B cell (primary cell): ENCODE measurements around the gene SYCE3. TPM values are rescaled to one million over a fixed set of nuclear protein-coding genes. Genes with fewer than 3 reads are reported as not detected.

Experiments used
- ATAC-seq: fragments of 200-7000 bp; cut with Tn5 transposase; one replicate; pipeline ENCODE4 v1.10.0; 2021; ENCODE audit warnings: low read depth, mild to moderate bottlenecking, moderate number of reproducible peaks, moderate library complexity
- CTCF ChIA-PET: fragments of 350-600 bp; sonication (Branson Sonifier 250); formaldehyde crosslinking; loops from one replicate; lab custom pipeline; 2021; ENCODE audit warnings: antibody characterized with exemption, inconsistent platforms; lab: Charles Lee
- POLR2A ChIA-PET: fragments of 350-600 bp; sonication (Branson Sonifier 250); formaldehyde crosslinking; loops from one replicate; lab custom pipeline; 2021; ENCODE audit warnings: antibody characterized with exemption; lab: Charles Lee
- DNase-seq: peaks from one replicate; pipeline ENCODE4 v3.0.0; 2013
- H2AFZ ChIP-seq: 2 replicates; pipeline ENCODE4 v1.6.1; 2012; ENCODE audit warnings: mild to moderate bottlenecking, low read depth, low read length; ENCODE audit not compliant: insufficient read depth, poor library complexity, severe bottlenecking
- H3K27ac ChIP-seq, 2 donors: 1 replicate in 1 of 2; 2 replicates in 1 of 2; pipeline ENCODE4 v1.5.1; 2012 to 2013; ENCODE audit warnings: low read length in 2 of 2, mild to moderate bottlenecking in 2 of 2, moderate library complexity in 1 of 2
- H3K27me3 ChIP-seq, 4 experiments: fragments of 200-600 bp in 1 of 4; sonication (generic) in 1 of 4; replicated peaks in 1 of 4; 1 replicate in 2 of 4; 2 replicates in 2 of 4; pipeline versions ENCODE4 v1.6.1 to v1.7.0; 2013 to 2016; ENCODE audit warnings: low read length in 3 of 4, mild to moderate bottlenecking in 2 of 4, mixed read lengths in 1 of 4, moderate library complexity in 1 of 4; ENCODE audit not compliant: insufficient read depth in 4 of 4, control insufficient read depth in 3 of 4; ENCODE audit errors: control extremely low read depth in 1 of 4
- H3K36me3 ChIP-seq, 2 experiments: replicated peaks in 1 of 2; 1 replicate in 1 of 2; 2 replicates in 1 of 2; pipeline versions ENCODE4 v1.6.1 to v1.7.1; 2013; ENCODE audit warnings: low read length in 1 of 2; ENCODE audit not compliant: insufficient read depth in 2 of 2, control insufficient read depth in 1 of 2; ENCODE audit errors: control extremely low read depth in 1 of 2, extremely low read depth in 1 of 2
- H3K4me1 ChIP-seq, 2 donors: fragments of 200-600 bp in 1 of 2; sonication (generic) in 1 of 2; 1 replicate in 1 of 2; 2 replicates in 1 of 2; pipeline versions ENCODE4 v1.5.1 to v1.6.1; 2013 to 2017; ENCODE audit warnings: low read length in 2 of 2; ENCODE audit not compliant: control insufficient read depth in 2 of 2, insufficient read depth in 2 of 2
- H3K4me2 ChIP-seq: replicated peaks from 2 replicates; pipeline ENCODE3; 2012; ENCODE audit warnings: mild to moderate bottlenecking, low read depth, low read length; ENCODE audit not compliant: poor library complexity, severe bottlenecking
- H3K4me3 ChIP-seq, 5 experiments: fragments of 200-600 bp in 1 of 5; sonication (generic) in 1 of 5; 1 replicate in 3 of 5; 2 replicates in 2 of 5; pipeline versions ENCODE4 v1.5.1 to v1.7.0; 2011 to 2016; ENCODE audit warnings: low read length in 4 of 5, mild to moderate bottlenecking in 4 of 5, low read depth in 2 of 5, control low read depth in 1 of 5, moderate library complexity in 1 of 5; ENCODE audit not compliant: insufficient read depth in 1 of 5; ENCODE audit errors: control extremely low read depth in 1 of 5, extremely low read depth in 1 of 5
- H3K79me2 ChIP-seq: fragments of 200-600 bp; sonication (generic); one replicate; pipeline ENCODE4 v1.6.0; 2016; ENCODE audit warnings: low read length; ENCODE audit not compliant: control insufficient read depth, insufficient read depth
- H3K9ac ChIP-seq: fragments of 200-600 bp; sonication (generic); 2 replicates; pipeline ENCODE4 v1.6.1; 2017; ENCODE audit warnings: mild to moderate bottlenecking, low read length, moderate library complexity
- H3K9me3 ChIP-seq, 3 donors: one replicate each; pipeline versions ENCODE4 v1.6.1 to v1.7.1; 2013; ENCODE audit warnings: low read length in 2 of 3; ENCODE audit not compliant: control insufficient read depth in 2 of 3, insufficient read depth in 1 of 3; ENCODE audit errors: control extremely low read depth in 1 of 3
- H4K20me1 ChIP-seq: 2 replicates; pipeline ENCODE4 v1.6.0; 2012; ENCODE audit warnings: mild to moderate bottlenecking, low read length; ENCODE audit not compliant: insufficient read depth, control insufficient read depth, poor library complexity, severe bottlenecking
- H3K27ac Mint-ChIP-seq: one replicate; pipeline ENCODE4 v1.8.0; 2021; ENCODE audit warnings: mixed read lengths
- H3K27me3 Mint-ChIP-seq: one replicate; pipeline ENCODE4 v1.8.0; 2021; ENCODE audit warnings: mixed read lengths
- H3K4me1 Mint-ChIP-seq: one replicate; pipeline ENCODE4 v1.8.0; 2021; ENCODE audit warnings: mixed read lengths
- H3K4me3 Mint-ChIP-seq: one replicate; pipeline ENCODE4 v1.8.0; 2021; ENCODE audit warnings: mixed read lengths
- H3K9me3 Mint-ChIP-seq: one replicate; pipeline ENCODE4 v1.8.0; 2022; ENCODE audit warnings: mixed read lengths; ENCODE audit not compliant: insufficient read depth
- EZH2 ChIP-seq: IDR thresholded peaks from 2 replicates; pipeline ENCODE4 v1.6.1; 2012; ENCODE audit warnings: borderline replicate concordance, low read depth, mild to moderate bottlenecking, moderate library complexity, low read length; ENCODE audit not compliant: insufficient read depth, poor library complexity, severe bottlenecking
- WGBS: methylation state at CpG from one replicate; pipeline ENCODE4 v1.1.5; 2013; ENCODE audit warnings: missing lambda C conversion rate; ENCODE audit not compliant: insufficient coverage; 5-methylcytosine and 5-hydroxymethylcytosine counted together
- intact Hi-C: fragments of 100-400 bp; cut with micrococcal nuclease; formaldehyde crosslinking; loops from one replicate; pipeline ENCODE4 v1.10.0; 2022
- polyA plus RNA-seq: library from polyadenylated mRNA; depleted of rRNA; stranded (reverse); fragments of >200 nt; gene quantifications from 2 replicates; pipeline ENCODE4 v1.2.3, GENCODE V29; 2012
- total RNA-seq, 2 donors: library from RNA; stranded (reverse); fragments of 120-200 nt in 1 of 2; gene quantifications; 1 replicate in 1 of 2; 2 replicates in 1 of 2; pipeline versions ENCODE4 v1.2.3 to v1.2.4, GENCODE V29; 2013 to 2022
- TF ChIP-seq, protein P1 (sequence below): fragments of 200-600 bp; IDR thresholded peaks from one replicate; pipeline ENCODE4 v1.8.0; 2022; ENCODE audit warnings: antibody characterized with exemption, mild to moderate bottlenecking

Gene SYCE3
- total and polyA plus RNA-seq, 2 donors (not counting 1 experiment from before 2014, with no cell fraction given): not detected

DNA sequence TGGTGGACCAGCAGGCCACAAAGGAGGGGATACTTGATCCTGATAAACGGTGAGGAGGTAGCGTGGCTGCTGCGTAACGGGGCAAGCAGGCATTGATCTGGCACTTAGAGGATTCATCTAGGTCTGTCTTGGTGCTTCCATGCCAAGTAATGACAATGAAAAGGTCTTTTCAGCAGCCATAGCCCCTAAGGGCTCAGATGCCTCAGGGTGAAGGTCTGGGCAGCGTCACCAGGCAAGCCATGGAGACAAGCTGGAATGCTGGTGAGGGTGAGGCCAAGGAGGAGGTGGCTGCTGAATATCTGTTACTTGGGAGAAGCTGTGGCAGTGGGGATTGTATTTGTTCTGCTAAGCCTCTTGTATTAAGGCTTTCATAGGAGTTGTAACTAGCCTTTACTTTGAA is 24.7 kb upstream of the SYCE3 start:
- Histone ChIP-seq H3K4me3 (no peak overlapping the region), H3K36me3 (no peaks in the 10 kb centered on the region), H3K27me3 (no peaks in the 10 kb centered on the region), H3K9me3 (no peaks in the 10 kb centered on the region), H3K4me1 (peaks cover 5 to 7% of the 10 kb centered on the region in 2 donors), H3K9ac (no peak overlapping the region), H2AFZ (no peak overlapping the region), H3K27ac (no peak overlapping the region), H3K79me2 (no peaks in the 10 kb centered on the region), H4K20me1 (no peaks in the 10 kb centered on the region), H3K4me2 (no peak overlapping the region)
- TF ChIP-seq, protein P1, sequence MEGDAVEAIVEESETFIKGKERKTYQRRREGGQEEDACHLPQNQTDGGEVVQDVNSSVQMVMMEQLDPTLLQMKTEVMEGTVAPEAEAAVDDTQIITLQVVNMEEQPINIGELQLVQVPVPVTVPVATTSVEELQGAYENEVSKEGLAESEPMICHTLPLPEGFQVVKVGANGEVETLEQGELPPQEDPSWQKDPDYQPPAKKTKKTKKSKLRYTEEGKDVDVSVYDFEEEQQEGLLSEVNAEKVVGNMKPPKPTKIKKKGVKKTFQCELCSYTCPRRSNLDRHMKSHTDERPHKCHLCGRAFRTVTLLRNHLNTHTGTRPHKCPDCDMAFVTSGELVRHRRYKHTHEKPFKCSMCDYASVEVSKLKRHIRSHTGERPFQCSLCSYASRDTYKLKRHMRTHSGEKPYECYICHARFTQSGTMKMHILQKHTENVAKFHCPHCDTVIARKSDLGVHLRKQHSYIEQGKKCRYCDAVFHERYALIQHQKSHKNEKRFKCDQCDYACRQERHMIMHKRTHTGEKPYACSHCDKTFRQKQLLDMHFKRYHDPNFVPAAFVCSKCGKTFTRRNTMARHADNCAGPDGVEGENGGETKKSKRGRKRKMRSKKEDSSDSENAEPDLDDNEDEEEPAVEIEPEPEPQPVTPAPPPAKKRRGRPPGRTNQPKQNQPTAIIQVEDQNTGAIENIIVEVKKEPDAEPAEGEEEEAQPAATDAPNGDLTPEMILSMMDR: no peak
- TF ChIP-seq EZH2: no peak
- DNase-seq: no peak
- intact Hi-C loops: no loop called here
- no peak overlapping the region for H3K4me3 Mint-ChIP-seq
- no peaks in the 10 kb centered on the region for H3K9me3 Mint-ChIP-seq
- ChIA-PET CTCF (interaction anchor here (1.0 kb wide), 1 partner anchor 62 kb away, joined by 5 read pairs; the partner anchor contains the start of gene SCO2), POLR2A (interaction anchor here (0.6 kb wide), 1 partner anchor 735 kb away, joined by 5 read pairs; no protein-coding TSS in a partner anchor)
- no peaks in the 10 kb centered on the region for H3K27me3 Mint-ChIP-seq
- WGBS: 98% methylated on average over 4 of the region's 5 CpGs
- H3K4me1 Mint-ChIP-seq: peaks cover 7% of the 10 kb centered on the region
- ATAC-seq: no peak
- H3K27ac Mint-ChIP-seq: no peak overlapping the region

DNA sequence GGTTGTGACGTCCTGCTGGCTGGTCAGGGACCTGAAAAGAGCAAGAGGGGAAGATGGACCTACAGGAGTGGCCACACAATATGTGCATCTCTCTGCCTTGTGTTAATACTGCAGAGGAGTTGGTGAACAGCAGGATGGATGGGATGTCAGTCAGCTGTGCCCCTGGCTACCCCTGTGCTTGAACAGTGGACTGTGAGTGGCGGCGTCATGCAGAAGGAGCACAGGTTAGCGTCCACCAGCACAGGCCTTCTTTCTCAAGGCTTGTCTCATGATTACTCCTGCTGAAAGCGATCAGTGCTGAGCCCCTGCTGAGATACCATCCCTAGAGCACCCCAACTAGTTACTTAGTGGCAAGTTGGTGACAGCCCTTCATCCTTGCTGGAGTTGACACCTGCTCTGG is 23.7 kb upstream of the SYCE3 start:
- no peaks in the 10 kb centered on the region for H3K27me3 ChIP-seq
- WGBS: 86% methylated on average over 5 of the region's 5 CpGs
- intact Hi-C loops: no loop called here
- no peaks in the 10 kb centered on the region for H3K9me3 ChIP-seq
- Mint-ChIP-seq H3K9me3 (no peaks in the 10 kb centered on the region), H3K27ac (no peak overlapping the region), H3K4me1 (peaks cover 13% of the 10 kb centered on the region), H3K4me3 (no peak overlapping the region), H3K27me3 (no peaks in the 10 kb centered on the region)
- H3K27ac ChIP-seq: no peak overlapping the region
- no peak for DNase-seq
- H3K4me3 ChIP-seq: no peak overlapping the region
- no peaks in the 10 kb centered on the region for H3K36me3 ChIP-seq
- H3K9ac ChIP-seq: no peak overlapping the region
- TF ChIP-seq, protein P1: no peak
- no peak for TF ChIP-seq EZH2
- peaks cover 7% of the 10 kb centered on the region for H3K79me2 ChIP-seq
- H2AFZ ChIP-seq: no peak overlapping the region
- CTCF ChIA-PET: interaction anchor here (0.9 kb wide), 1 partner anchor 35 kb away, joined by 3 read pairs; no protein-coding TSS in a partner anchor
- ATAC-seq: no peak
- POLR2A ChIA-PET: no interaction called here
- peaks cover 11 to 14% of the 10 kb centered on the region in 2 donors for H3K4me1 ChIP-seq
- H4K20me1 ChIP-seq: peaks cover 8% of the 10 kb centered on the region
- H3K4me2 ChIP-seq: no peak overlapping the region
